GM12892 (cell line): ENCODE results near the gene CDC42BPG.
A peak's percentile ranks its signal among the peaks of the same experiment; 100 is the strongest.

Source experiments
- DNase-seq: peaks from one replicate; pipeline ENCODE4 v3.0.0; 2011; ENCODE audit not compliant: insufficient read length
- FAIRE-seq: peaks from 2 replicates; lab custom pipeline; 2011; peaks lifted over from hg19 to GRCh38; lab: Jason Lieb, UNC
- POLR2A ChIP-seq: IDR thresholded peaks from 2 replicates; pipeline ENCODE4 v1.6.1; 2011; ENCODE audit warnings: low read depth, low read length, control low read depth
- POLR2AphosphoS5 ChIP-seq: IDR thresholded peaks from 2 replicates; pipeline ENCODE4 v1.6.1; 2011; ENCODE audit warnings: low read depth, low read length, control low read depth
- TAF1 ChIP-seq: IDR thresholded peaks from 2 replicates; pipeline ENCODE4 v1.6.1; 2011; ENCODE audit warnings: low read depth, mild to moderate bottlenecking, control low read depth, low read length, borderline replicate concordance

The CDC42BPG gene

DNA sequence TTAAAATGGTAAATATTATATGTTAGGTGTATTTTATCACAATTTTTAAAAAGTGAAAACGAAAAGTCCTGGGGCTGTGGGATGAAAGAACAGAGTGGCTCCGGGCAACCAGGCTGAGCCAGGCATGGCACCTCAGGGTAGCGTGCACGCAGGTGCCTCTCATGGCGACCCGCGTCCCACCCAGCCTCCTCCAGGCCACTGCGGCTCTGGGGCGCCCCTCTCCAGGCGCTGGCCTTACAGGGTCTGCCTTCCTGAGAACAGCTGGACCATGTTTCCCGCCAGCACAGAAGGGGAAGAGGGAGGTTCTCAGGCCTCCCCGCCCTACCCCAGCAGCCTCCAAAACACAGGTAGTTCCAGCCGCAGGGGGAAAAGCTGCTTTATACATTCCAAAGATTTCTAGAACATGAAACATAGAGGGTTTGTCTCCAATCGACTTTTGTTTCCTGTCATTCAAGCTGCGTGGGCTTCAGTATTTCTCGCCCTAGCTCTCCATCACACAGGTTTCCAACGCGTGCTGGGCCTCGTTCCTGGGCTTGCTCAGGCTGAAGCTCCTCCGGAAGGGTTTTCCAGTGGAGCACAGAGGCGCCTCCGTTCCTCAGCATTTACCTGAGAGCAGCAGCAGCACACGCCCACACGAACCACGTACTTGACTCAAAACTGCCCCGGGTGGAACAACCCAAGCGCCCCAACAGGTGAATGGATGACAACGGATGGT is 23.5 kb upstream of the CDC42BPG start:
- no peak for DNase-seq
- FAIRE-seq, result peak; percentile 65
- TF ChIP-seq TAF1 (no peak), POLR2A (no peak; the same call in 1 of the 2 replicates)

DNA sequence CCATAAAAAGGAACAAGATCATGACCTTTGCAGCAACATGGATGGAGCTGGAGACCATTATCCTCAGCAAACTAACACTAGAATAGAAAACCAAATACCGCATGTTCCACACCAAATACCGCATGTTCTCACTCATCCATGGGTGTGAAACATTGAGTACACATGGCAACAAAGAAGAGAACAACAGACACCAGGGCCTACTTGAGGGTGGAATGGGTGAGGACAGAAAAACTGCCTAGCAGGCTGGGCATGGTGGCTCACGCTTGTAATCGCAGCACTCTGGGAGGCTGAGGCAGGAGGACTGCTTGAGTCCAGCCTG is 21.7 kb upstream of the CDC42BPG start:
- DNase-seq, result no peak
- TF ChIP-seq POLR2A, result no peak
- no peak for TF ChIP-seq POLR2AphosphoS5
- TF ChIP-seq TAF1, result no peak
- FAIRE-seq, result no peak

DNA sequence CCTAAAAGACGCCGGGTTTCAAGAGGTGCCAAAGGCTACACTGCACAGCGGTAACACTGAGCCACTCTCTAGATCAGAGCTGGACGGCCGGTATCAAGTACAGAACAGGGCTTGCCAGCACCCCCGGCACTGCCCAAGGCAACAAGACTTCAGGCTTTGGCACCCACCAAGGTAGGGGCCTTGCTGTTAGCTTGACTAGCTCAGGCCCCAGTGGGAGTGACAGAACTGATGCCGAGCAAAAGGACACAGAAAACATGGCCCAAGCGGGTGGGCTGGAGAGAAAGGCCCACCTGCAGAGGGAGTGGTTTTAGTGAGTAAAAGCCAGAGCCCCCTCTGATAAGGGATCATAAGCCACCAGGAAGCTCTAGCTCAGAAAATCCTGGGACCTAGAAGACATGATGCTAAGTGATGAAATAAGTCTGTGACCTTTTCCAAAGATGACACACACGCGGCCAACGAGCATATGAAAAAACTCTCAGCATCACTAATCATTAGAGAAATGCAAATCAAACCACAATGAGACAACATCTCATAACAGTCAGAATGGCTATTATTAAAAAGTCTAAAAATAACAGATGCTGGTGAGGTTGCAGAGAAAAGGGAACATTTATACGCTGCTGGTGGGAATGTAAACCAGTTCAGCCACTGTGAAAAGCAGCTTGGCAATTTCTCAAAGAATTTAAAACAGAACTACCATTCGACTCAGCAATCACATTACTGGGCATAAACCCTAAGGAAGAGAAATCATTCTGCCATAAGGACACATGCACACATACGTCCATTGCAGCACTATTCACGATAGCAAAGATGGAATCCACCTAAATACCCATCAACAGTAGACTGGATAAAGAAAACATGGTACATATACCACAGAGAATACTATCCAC is 21.1 kb upstream of the CDC42BPG start:
- DNase-seq (no peak), FAIRE-seq (peak; percentile 100)
- TF ChIP-seq POLR2A (peak; percentile 40; the same call in 1 of the 2 replicates), TAF1 (0 out of 2 replicates have a peak, but pooled peaks have one; percentile 28), POLR2AphosphoS5 (peak; percentile 69)

GRCh38 chr11:64864473-64865285 is 20.2 kb upstream of the CDC42BPG start:
- no peak for DNase-seq
- no peak for FAIRE-seq
- TF ChIP-seq TAF1, result no peak
- TF ChIP-seq POLR2AphosphoS5, result 0 out of 2 replicates have a peak, but pooled peaks have one; percentile 41

GRCh38 chr11:64864135-64864472 is 19.7 kb upstream of the CDC42BPG start:
- no peak for FAIRE-seq
- TF ChIP-seq POLR2AphosphoS5 (no peak), TAF1 (no peak), POLR2A (no peak)
- DNase-seq, result no peak

DNA sequence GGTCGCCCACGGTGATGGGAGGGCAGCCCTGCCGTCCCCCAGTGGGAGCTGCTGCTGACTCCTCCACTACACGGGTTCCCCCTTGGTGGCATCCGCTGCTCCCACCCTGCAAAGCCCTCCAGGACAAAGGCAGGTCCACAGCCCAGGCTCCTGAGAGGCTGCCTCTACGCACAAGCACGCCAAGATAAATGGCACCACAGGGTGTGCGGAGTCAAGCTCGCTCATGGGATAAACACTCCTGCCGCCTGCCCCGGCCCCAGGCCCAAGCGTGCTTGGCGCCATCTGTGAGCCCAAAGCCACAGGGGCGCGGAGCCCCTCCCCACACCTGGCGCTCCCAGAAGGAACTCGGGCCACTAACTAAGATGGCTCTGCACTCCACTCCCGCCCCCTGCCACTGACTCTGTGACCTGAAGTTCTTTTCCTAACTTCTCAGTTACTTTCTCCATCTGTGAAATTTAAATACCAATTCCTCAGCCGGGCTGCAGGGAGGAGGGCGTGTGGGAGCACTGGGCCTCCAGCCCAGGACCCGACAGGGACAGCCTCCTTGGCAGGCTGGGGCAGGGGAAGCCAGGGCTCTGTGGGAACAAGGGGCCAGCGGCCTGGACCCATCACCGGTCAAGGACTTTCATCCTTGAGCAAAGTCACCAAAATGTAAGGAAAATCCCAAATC is 19.1 kb upstream of the CDC42BPG start:
- TF ChIP-seq TAF1 (no peak), POLR2AphosphoS5 (no peak), POLR2A (no peak)
- FAIRE-seq, result no peak
- no peak for DNase-seq

DNA sequence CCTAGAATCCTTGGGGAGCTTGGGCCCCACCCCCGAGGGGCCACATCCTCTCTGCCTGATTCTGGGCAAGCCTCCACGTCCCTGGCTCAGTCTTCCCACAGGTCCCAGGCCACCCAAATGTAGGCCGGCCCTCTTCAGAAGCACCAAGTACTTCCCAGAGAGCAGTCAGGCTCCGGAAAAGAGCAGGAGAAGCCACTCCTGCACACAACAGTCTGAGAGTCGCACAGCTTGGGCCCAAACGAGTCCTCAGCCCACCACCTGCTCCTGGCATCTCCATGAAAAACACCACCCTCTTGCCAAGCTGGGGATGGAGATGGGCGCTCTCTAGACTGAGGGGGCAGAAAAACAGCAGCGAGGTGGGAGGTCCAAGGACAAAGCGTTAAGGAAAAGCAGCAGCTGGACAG is 18.5 kb upstream of the CDC42BPG start:
- TF ChIP-seq POLR2A (no peak), TAF1 (no peak), POLR2AphosphoS5 (no peak)
- no peak for DNase-seq
- FAIRE-seq, result peak; percentile 58

GRCh38 chr11:64861227-64861975 is 16.9 kb upstream of the CDC42BPG start:
- FAIRE-seq (peak; percentile 17), DNase-seq (no peak)
- TF ChIP-seq TAF1 (no peak), POLR2A (peak; percentile 32; the same call in 1 of the 2 replicates)

DNA sequence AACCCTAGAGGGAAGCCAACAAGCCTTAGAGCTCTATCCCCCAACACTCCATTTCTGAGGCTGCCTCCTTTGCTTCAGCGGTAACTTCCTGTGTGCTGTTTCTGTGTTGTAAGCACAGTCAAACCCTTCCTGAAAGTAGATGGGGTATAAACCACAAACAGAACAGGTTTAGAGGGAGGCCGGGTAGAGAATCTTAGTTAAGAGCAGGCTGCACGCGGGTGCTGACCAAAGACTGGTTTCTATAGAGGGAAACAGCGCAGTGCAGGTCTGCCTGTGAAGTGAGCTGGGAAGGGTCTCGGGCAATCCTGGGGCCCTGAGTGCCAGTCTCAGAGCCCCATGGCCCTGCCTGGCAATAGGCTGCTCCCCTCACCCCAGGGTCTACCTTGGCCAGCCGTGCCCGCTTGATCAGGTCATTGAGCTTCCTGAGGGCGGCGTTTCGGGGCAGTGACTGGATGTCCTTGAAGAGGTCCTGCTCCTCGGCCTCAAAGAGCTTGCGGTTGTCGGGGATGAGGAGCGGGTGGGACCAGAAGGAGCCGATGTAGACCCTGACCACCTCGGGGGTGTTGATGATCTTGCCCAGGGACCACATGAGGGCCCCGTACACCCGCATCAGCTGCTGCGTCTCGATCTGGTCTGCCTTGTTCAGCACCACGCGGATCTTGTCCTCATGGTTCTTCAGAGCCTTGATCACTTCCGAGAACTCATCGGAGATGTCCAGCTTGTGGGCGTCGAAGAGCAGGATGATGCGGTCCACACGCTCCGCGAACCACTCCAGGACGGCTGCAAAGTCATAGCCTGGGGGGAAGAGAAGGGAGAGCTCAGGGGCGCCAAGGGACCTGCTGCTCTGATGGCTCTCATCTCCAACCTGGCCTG is 15.3 kb upstream of the CDC42BPG start:
- TF ChIP-seq POLR2A (peak; percentile 76; the same call in 1 of the 2 replicates), POLR2AphosphoS5 (peak; percentile 66), TAF1 (peak; percentile 40; the same call in 1 of the 2 replicates)
- peak; percentile 84 for DNase-seq
- peak; percentile 99 for FAIRE-seq
